Fibroblast of lung (primary cell): ENCODE data around the gene ENPP3.

Experiments used
- CTCF ChIP-seq, 2 donors: IDR thresholded peaks in 1 of 2; conservative IDR thresholded peaks in 1 of 2; 1 replicate in 1 of 2; 2 replicates in 1 of 2; pipeline ENCODE4 v1.5.1; 2011 to 2012; ENCODE audit warnings: low read length in 2 of 2, control low read depth in 1 of 2, inconsistent platforms in 1 of 2, low read depth in 1 of 2, mild to moderate bottlenecking in 1 of 2
- EZH2 ChIP-seq: IDR thresholded peaks from 2 replicates; pipeline ENCODE4 v1.5.1; 2012; ENCODE audit warnings: low read length, control low read depth, mild to moderate bottlenecking; ENCODE audit errors: missing control alignments

- no peak for TF ChIP-seq CTCF (conservative IDR thresholded peaks at IDR 0.05 in 1 of 2, IDR thresholded peaks at IDR 0.05 in 1 of 2; ENCODE audit: low read depth in 1 of 2, low read length in 2 of 2)
- no peak for TF ChIP-seq EZH2
Observed at GRCh38 chr6:131652472-131652871, 15.4 kb downstream of the ENPP3 start.
